WERI-Rb-1 (cell line): ENCODE measurements around the gene CCDC74A.
"Not testable (repeated sequence)": the region's sequence is repeated elsewhere in the genome, so short reads cannot be mapped to it uniquely, and the experiment has no call there.

ENCODE experiments used
- DNase-seq: peaks from one replicate; pipeline ENCODE4 v3.0.0-alpha.2; 2020
- H3K27ac ChIP-seq: fragments of 250-450 bp; sonication (Bioruptor Pico); 2 replicates; pipeline ENCODE4 v1.5.1; 2020; ENCODE audit warnings: mild to moderate bottlenecking, moderate library complexity
- H3K27me3 ChIP-seq: fragments of 250-450 bp; sonication (Bioruptor Pico); 2 replicates; pipeline ENCODE4 v1.5.1; 2021; ENCODE audit warnings: mild to moderate bottlenecking, low read depth, moderate library complexity; ENCODE audit not compliant: insufficient read depth, severe bottlenecking
- H3K36me3 ChIP-seq: fragments of 250-450 bp; sonication (Bioruptor Pico); 2 replicates; pipeline ENCODE4 v1.5.1; 2020; ENCODE audit warnings: mild to moderate bottlenecking, moderate library complexity
- H3K4me3 ChIP-seq: 2 replicates; pipeline ENCODE4 v1.5.1; 2011; ENCODE audit warnings: low read depth, mild to moderate bottlenecking, control low read depth, low read length
- H3K9me3 ChIP-seq: fragments of 250-450 bp; sonication (Bioruptor Pico); 2 replicates; pipeline ENCODE4 v1.5.1; 2021; ENCODE audit warnings: mild to moderate bottlenecking, moderate library complexity; ENCODE audit not compliant: severe bottlenecking
- TF ChIP-seq, protein P1 (sequence below): IDR thresholded peaks from 2 replicates; pipeline ENCODE4 v1.5.1; 2011; ENCODE audit warnings: low read depth, mild to moderate bottlenecking, control low read depth, inconsistent platforms, low read length

Gene CCDC74A

DNA sequence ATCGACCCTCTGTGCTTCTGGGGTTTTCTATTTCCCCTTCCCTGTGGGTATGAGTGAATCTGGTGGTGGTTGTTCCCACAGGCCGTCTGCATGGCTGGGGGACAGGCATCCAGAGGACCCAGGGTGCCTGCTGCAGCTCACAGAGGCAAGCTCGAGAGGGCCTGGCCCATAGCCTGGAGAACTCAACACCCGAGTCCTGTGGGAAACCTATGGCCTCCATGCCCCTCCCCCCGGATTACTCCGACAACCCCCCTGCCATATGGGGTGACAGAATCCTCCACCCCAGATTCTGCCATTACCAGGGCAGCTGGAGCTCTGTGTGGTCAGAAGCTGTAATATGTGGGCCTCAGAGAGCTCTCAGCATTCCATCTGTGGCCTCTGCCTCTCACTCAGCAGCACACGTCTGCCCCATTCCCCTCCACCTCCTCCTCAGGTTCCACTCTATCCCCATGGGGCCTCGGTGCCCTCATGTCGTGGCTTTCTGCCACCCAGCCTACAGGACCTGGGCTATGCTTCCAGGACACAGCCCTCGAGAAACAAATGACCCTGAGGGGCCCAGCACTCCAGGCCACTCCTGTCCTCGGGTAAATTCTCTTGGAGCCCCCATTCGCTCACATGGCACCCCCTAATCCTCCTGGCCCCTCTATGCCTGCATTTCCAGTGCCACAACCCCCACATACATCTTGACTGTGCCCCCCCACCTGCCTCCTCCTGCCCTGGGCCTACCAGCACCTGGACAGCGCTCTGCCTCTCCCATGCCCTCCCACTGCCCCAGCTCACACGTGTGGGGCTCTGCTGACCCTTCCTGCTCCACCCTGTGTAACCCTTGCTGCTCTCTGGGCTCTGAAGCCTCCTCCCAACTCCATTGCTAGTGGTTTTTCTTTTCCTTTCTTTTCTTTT lies 39.1 kb upstream of the CCDC74A start:
- Histone ChIP-seq H3K9me3 (no peaks in the 10 kb centered on the region), H3K27me3 (no peaks in the 10 kb centered on the region), H3K27ac (peak overlapping the region; percentile 86), H3K36me3 (peaks cover 5% of the 10 kb centered on the region), H3K4me3 (no peak overlapping the region)
- TF ChIP-seq, protein P1, sequence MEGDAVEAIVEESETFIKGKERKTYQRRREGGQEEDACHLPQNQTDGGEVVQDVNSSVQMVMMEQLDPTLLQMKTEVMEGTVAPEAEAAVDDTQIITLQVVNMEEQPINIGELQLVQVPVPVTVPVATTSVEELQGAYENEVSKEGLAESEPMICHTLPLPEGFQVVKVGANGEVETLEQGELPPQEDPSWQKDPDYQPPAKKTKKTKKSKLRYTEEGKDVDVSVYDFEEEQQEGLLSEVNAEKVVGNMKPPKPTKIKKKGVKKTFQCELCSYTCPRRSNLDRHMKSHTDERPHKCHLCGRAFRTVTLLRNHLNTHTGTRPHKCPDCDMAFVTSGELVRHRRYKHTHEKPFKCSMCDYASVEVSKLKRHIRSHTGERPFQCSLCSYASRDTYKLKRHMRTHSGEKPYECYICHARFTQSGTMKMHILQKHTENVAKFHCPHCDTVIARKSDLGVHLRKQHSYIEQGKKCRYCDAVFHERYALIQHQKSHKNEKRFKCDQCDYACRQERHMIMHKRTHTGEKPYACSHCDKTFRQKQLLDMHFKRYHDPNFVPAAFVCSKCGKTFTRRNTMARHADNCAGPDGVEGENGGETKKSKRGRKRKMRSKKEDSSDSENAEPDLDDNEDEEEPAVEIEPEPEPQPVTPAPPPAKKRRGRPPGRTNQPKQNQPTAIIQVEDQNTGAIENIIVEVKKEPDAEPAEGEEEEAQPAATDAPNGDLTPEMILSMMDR, result no peak
- peak; percentile 89 for DNase-seq

DNA sequence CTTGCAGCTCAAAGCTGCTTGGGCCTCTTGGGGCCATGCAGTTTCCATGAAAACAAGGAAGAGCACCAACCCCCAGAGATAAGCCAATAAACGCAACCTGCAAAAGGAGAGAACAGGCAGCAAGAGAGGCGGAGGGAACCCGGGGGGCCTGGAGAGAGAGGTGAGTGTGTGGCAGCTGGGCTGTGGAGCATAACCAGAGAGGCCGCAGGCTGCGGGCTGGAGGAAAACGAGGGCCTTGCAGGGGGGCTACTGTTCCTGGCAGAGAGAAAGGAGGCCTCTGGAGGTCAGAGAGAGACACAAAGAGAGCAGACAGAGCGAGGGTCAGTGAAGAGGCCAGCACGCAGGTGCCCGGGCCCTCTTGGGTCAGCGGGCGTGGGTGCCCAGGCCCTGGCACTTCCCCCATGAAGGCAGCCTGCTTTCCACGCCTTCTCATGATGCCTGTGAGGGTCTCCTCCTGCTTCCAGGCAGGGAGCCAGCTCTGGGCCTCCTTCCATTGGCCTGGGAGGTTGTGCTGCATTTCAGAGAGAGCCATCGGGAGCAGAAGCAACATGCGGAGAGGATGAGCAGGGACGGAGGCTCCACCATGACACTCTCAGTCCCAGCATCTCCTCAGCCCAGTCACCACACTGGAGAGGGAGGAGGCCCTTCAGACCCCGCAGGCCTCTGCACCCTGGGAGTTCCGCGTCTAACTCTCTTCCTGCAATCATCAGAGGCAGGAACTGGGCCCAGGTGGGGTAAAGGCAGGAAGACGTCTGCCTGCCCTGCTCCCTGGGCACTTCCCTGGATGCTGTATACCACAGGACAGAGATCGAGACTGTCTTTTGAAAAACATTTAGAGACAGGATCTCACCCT lies 36.8 kb upstream of the CCDC74A start:
- not testable (repeated sequence) for H3K9me3 ChIP-seq, H3K27me3 ChIP-seq, DNase-seq, H3K36me3 ChIP-seq
- peak overlapping the region; percentile 54 for H3K27ac ChIP-seq
- H3K4me3 ChIP-seq, result peak overlapping the region; percentile 87

DNA sequence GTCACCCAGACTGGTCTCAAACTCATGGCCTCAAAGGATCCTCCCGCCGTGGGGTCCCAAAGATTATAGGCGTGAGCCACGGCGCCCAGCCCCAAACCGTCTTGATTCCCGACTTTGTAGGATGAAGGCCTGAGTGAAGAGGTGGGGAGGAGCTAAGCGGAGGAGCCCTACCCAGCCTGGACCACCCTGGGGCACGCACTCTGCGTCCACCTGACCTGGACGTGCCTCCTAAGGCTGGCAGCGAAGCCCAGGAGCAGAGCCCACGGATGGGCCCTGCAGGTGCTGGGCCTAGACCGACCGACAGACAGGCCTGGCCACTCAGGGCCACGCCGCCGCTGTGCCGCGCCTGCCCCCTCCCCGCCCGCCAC lies 36.2 kb upstream of the CCDC74A start:
- DNase-seq, result peak; percentile 38
- Histone ChIP-seq H3K4me3 (peak overlapping the region; percentile 87), H3K27ac (peak overlapping the region; percentile 54)
- H3K9me3 ChIP-seq, H3K36me3 ChIP-seq, H3K27me3 ChIP-seq: not testable (repeated sequence)

DNA sequence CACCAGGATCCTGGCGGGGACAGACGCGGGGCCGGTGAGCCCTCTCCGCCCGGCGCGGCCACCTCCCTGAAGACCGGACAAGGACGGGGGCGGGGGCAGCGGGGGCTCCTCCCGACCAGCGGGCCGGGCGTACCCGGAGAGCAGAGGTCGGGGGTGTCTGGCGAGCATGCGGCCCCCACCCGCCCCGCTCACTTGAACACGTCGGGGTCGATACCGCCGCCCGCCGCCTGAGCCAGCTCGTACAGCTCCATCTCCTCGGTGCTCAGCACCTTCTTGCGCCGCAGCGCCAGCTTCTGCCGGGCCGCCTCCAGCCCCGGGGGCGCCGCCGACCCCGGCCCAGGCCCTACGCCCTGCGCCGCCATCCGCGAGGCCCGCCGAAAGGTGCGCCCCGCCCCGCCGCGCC lies 35.7 kb upstream of the CCDC74A start, which contains the start of gene MZT2A:
Gene MZT2A, minus strand, starts transcription at position 383 of the 403 bp plus-strand sequence. Its CDS starts 21 bp downstream, at position 362.
- Histone ChIP-seq H3K27ac (peak within 1 kb of the TSS; percentile 96), H3K4me3 (peak within 1 kb of the TSS; percentile 87)
- H3K27me3 ChIP-seq, H3K9me3 ChIP-seq, DNase-seq, H3K36me3 ChIP-seq: not testable (repeated sequence)

DNA sequence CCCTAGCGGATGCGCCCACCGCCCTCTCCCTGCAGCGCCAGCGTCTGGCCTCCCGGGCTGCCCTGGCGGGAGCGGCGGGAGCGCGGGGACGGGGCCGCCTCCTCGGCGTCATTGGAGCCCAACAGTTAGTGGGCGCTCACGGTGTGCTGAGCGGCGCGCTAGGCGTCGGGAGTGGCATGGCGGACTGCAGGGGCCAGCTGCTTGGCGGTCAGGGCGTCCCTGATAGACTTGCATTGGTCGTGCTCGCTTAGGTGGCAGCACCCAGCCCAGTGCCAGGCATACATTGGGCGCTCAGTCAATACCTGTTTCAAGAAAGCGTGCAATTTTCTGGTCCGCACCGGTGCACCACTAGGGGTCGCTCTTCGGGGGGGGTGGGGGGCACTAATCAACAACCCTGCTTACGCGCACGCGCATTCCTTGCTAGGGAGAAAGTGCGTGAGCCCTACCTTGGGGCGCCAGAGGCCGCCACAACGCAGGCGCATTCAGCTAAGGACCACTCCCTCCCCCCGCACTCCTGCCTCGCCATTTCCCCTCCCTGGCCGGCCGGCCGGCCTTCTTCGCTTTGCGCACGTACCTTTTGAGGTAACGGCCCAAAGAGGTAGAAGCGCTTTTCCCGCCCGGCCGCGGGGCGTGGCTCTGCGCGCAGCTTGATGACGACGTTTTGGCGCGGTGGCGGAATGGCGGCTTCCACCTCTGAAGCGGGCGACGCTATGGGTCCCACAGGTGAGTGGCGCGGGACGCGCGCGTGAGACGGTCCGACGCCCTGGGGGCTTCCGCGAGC lies 35.1 kb upstream of the CCDC74A start:
- peak overlapping the region; percentile 87 for H3K4me3 ChIP-seq
- H3K27ac ChIP-seq, result peak overlapping the region; percentile 96
- no peaks in the 10 kb centered on the region for H3K9me3 ChIP-seq
- DNase-seq, result peak; percentile 98
- no peaks in the 10 kb centered on the region for H3K27me3 ChIP-seq
- TF ChIP-seq, protein P1, result peak; percentile 60
- peaks cover 5% of the 10 kb centered on the region for H3K36me3 ChIP-seq

DNA sequence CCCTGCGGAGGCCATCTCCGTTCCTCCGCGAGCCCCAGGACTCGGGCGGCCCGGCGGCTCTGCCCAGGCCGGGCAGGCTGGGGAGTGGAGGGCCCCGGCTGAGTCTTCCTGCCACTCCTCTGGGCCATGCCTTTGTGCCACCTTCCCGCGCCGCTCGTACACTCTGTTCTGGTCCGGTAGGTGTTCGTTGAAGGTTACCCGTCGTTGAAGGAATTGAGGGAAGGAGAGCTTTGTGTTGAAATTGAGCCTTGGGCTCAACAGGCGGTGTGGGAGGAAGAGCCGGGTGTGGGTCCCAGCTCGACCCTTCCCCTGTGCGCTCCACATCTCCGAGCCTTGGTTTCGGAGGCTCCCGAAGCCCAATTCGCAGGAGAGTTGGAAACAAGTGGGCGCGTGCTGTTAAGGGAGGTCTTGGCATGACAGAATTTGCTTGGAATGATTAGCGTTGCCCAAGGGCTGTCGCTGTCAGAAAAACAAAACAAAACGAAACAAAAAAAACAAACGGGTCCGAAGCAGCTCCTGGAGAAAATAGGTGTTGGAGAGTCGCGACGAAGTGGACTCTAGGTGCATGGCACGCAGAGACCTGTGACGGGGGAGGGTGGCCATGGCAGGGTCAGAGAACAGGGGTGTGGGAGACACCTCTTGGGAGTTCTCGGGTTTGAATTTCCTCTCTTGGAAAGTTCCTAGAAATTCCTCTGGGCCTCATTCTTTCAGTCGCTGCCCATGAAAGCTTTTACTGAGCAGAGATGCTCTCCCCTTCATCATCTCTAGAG lies 34.3 kb upstream of the CCDC74A start:
- no peaks in the 10 kb centered on the region for H3K9me3 ChIP-seq
- TF ChIP-seq, protein P1, result no peak
- H3K4me3 ChIP-seq, result peak overlapping the region; percentile 87
- H3K36me3 ChIP-seq, result peaks cover 5% of the 10 kb centered on the region
- no peaks in the 10 kb centered on the region for H3K27me3 ChIP-seq
- H3K27ac ChIP-seq, result peak overlapping the region; percentile 96
- DNase-seq, result no peak

DNA sequence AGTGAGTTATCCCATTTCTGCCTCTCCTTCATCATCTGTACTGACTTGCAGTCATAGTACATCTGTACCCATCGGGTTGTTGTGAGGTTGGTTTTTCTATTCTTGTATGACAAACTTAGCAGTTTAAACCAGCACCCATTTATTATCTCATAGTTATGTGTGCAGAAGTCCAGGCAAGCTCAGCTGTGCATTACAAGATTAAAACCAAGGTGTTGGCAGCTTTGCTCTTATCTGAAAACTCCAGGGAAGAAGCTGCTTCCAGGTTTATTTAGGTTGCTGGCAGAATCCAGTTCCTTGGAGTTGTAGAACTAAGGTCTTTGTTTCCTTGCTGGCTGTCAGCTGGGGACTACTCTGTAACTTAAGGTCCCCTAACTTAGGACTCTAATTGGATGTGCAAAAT lies 32.2 kb upstream of the CCDC74A start:
- H3K9me3 ChIP-seq, H3K36me3 ChIP-seq, H3K27ac ChIP-seq, H3K27me3 ChIP-seq, H3K4me3 ChIP-seq, DNase-seq: not testable (repeated sequence)

DNA sequence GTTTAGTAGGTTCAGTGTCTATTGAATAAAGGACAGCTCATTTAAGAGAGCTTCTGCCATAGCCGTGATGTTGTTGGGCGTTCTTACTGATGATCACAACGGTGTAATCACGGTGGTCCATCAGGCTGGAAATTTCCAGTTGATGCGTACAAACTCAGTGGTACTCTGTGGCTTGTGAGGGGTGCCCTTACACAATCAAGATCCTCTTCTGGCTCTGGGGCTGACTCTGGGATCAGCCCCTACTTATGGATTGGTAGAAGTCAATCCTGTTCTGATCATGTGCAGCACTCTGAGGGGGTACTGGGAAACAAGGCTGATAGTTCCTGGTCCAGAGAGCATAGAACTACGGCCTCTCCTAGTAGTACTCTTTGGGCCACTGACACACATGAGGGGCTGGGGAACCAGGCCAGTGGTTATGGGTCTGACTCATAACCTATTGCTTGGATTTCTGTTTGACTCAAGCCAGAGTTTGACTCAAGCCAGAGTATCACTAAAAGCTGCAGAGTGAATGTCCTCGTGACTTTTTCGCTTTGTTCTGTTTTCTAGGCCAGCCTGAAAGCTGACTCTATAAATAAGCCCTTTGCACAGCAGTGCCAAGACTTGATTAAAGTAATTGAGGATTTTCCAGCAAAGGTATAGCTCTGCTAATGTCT lies 29.2 kb upstream of the CCDC74A start:
- H3K27me3 ChIP-seq, H3K9me3 ChIP-seq, H3K27ac ChIP-seq, H3K36me3 ChIP-seq, DNase-seq, H3K4me3 ChIP-seq: not testable (repeated sequence)

DNA sequence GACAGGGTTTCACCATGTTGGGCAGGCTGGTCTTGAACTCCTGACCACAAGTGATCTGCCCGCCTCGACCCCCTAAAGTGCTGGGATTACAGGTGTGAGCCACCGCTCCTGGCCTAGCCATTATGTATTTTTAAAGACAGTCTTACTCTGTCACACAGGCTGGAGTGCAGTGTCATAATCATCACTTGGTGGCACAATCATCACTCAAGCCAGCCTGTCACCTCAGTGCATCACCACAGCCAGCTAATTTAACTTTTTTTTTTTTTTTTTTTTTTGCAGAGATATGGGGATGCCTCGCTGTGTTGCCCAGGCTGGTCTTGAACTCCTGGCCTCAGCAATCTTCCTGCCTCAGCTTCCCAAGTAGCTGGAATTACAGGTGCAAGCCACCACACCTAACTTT lies 24.1 kb upstream of the CCDC74A start:
- peaks cover 11% of the 10 kb centered on the region for H3K36me3 ChIP-seq
- not testable (repeated sequence) for H3K9me3 ChIP-seq, DNase-seq, H3K27me3 ChIP-seq, H3K4me3 ChIP-seq, H3K27ac ChIP-seq
